HepG2 (cell line): ENCODE measurements around the gene RANBP3.
A peak's percentile ranks its signal among the peaks of the same experiment; 100 is the strongest.

Source experiments
- CTCF ChIP-seq: sonication (generic); formaldehyde crosslinking; IDR thresholded peaks from 2 replicates; pipeline ENCODE4 v1.5.0; 2020; ENCODE audit warnings: mild to moderate bottlenecking, missing genetic modification reagents, moderate library complexity
- EZH2 ChIP-seq: conservative IDR thresholded peaks from 2 replicates; pipeline ENCODE4 v1.6.1; 2012; ENCODE audit warnings: mild to moderate bottlenecking, low read depth, low read length, moderate library complexity
- POLR2A ChIP-seq, 2 experiments: IDR thresholded peaks; 2 replicates each; pipeline ENCODE4 v1.6.1; 2011; ENCODE audit warnings: low read depth in 2 of 2, low read length in 2 of 2, mild to moderate bottlenecking in 1 of 2, moderate library complexity in 1 of 2; ENCODE audit not compliant: insufficient read depth in 1 of 2
- ZFP37 ChIP-seq: sonication (generic); formaldehyde crosslinking; IDR thresholded peaks from 2 replicates; pipeline ENCODE4 v1.4.0; 2020; ENCODE audit warnings: missing genetic modification reagents, borderline replicate concordance
- ZNF282 ChIP-seq: fragments of 450-650 bp; IDR thresholded peaks from 2 replicates; pipeline ENCODE4 v1.6.1; 2018; ENCODE audit not compliant: partially characterized antibody
- TF ChIP-seq, protein P1 (sequence below): IDR thresholded peaks from 2 replicates; pipeline ENCODE4 v1.6.1; 2016; ENCODE audit warnings: missing compliant biosample characterization, missing genetic modification reagents, borderline replicate concordance

- TF ChIP-seq POLR2A (IDR thresholded peaks at IDR 0.05; ENCODE audit: insufficient read depth in 1 of 2, low read depth in 2 of 2, low read length in 2 of 2) (no peak), CTCF (peak; percentile 48), EZH2 (no peak), ZNF282 (no peak), ZFP37 (no peak)
- TF ChIP-seq, protein P1, sequence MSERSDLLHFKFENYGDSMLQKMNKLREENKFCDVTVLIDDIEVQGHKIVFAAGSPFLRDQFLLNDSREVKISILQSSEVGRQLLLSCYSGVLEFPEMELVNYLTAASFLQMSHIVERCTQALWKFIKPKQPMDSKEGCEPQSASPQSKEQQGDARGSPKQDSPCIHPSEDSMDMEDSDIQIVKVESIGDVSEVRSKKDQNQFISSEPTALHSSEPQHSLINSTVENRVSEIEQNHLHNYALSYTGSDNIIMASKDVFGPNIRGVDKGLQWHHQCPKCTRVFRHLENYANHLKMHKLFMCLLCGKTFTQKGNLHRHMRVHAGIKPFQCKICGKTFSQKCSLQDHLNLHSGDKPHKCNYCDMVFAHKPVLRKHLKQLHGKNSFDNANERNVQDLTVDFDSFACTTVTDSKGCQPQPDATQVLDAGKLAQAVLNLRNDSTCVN (CRISPR knock-in tag): no peak
Measured at GRCh38 chr19:5867201-5868136, 110.5 kb downstream of the RANBP3 start.
